ENCODE results near the gene CFAP99. TPM values are rescaled to one million over a fixed set of nuclear protein-coding genes. Genes with fewer than 3 reads are reported as not detected.

Gene CFAP99
- total and polyA plus RNA-seq, 2 experiments from 2014 or later = not detected

GRCh38 chr4:2483237-2483636, 64.5 kb downstream of the CFAP99 start:
- no peak overlapping the region for H3K4me3 ChIP-seq
- H4K20me1 ChIP-seq (replicated peaks; ENCODE audit: insufficient read depth) = peaks cover 96% of the 10 kb centered on the region
- Mint-ChIP-seq H3K4me1 (peaks cover 69% of the 10 kb centered on the region), H3K4me3 (no peak overlapping the region), H3K27me3 (ENCODE audit: insufficient read depth, low read depth, poor library complexity) (peaks cover 7% of the 10 kb centered on the region), H3K27ac (no peak overlapping the region), H3K9me3 (no peaks in the 10 kb centered on the region), H3K36me3 (ENCODE audit: low read depth) (peaks cover 1% of the 10 kb centered on the region; the same call in 2 of the 3 replicates)
- H3K4me1 ChIP-seq (ENCODE audit: insufficient read depth) = peaks cover 60% of the 10 kb centered on the region
- no peak for TF ChIP-seq STAT1 (IDR thresholded peaks at IDR 0.05; ENCODE audit: unreplicated experiment)
- no peak for TF ChIP-seq ZNF462 (CRISPR knock-in tag; IDR thresholded peaks at IDR 0.05)
- TF ChIP-seq, protein P1, sequence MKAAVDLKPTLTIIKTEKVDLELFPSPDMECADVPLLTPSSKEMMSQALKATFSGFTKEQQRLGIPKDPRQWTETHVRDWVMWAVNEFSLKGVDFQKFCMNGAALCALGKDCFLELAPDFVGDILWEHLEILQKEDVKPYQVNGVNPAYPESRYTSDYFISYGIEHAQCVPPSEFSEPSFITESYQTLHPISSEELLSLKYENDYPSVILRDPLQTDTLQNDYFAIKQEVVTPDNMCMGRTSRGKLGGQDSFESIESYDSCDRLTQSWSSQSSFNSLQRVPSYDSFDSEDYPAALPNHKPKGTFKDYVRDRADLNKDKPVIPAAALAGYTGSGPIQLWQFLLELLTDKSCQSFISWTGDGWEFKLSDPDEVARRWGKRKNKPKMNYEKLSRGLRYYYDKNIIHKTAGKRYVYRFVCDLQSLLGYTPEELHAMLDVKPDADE (IDR thresholded peaks at IDR 0.05) = no peak
- no peak for TF ChIP-seq REST (IDR thresholded peaks at IDR 0.05; ENCODE audit: unreplicated experiment)
- TF ChIP-seq ZNF114 (CRISPR knock-in tag; IDR thresholded peaks at IDR 0.05) = no peak
- no peak for TF ChIP-seq NANOG (IDR thresholded peaks at IDR 0.05; ENCODE audit: borderline replicate concordance)
- TF ChIP-seq EZH2phosphoT487 (IDR thresholded peaks at IDR 0.05; ENCODE audit: unreplicated experiment) = no peak
- no peak for TF ChIP-seq ZNF331 (CRISPR knock-in tag; IDR thresholded peaks at IDR 0.05; ENCODE audit: low read depth)
- no peak for TF ChIP-seq CTCF (conservative IDR thresholded peaks at IDR 0.05; ENCODE audit: low read depth in 2 of 2)
- no peak for TF ChIP-seq EZH2 (IDR thresholded peaks at IDR 0.05; ENCODE audit: low read depth, unreplicated experiment)
- TF ChIP-seq POLR2AphosphoS5 (IDR thresholded peaks at IDR 0.05; ENCODE audit: low read depth) = no peak
- no peak for TF ChIP-seq CREB1 (CRISPR knock-in tag; IDR thresholded peaks at IDR 0.05; ENCODE audit: low read depth)
- no peak for TF ChIP-seq JUNB (IDR thresholded peaks at IDR 0.05; ENCODE audit: unreplicated experiment)
- no peaks in the 10 kb centered on the region for H3K9me2 ChIP-seq (ENCODE audit: insufficient read depth)
- no peaks in the 10 kb centered on the region for H3K36me3 ChIP-seq (ENCODE audit: insufficient read depth)
- no peak overlapping the region for H2AFZ ChIP-seq
- no peaks in the 10 kb centered on the region for H3K27me3 ChIP-seq (ENCODE audit: insufficient read depth)
- ATAC-seq (no peak), DNase-seq (ENCODE audit: low spot score) (no peak)
- peaks cover 8% of the 10 kb centered on the region; the same call in 1 of the 2 replicates for H3F3A ChIP-seq (replicated peaks; ENCODE audit: low read depth)
- peaks cover 100% of the 10 kb centered on the region for H3K79me2 ChIP-seq (replicated peaks; ENCODE audit: insufficient read depth)
- H3K27ac ChIP-seq (ENCODE audit: low read depth) = no peak overlapping the region
- H3K4me2 ChIP-seq = no peak overlapping the region

All from GM23338 (cell line).